Measurements from ENCODE around the gene ANKH.

DNA sequence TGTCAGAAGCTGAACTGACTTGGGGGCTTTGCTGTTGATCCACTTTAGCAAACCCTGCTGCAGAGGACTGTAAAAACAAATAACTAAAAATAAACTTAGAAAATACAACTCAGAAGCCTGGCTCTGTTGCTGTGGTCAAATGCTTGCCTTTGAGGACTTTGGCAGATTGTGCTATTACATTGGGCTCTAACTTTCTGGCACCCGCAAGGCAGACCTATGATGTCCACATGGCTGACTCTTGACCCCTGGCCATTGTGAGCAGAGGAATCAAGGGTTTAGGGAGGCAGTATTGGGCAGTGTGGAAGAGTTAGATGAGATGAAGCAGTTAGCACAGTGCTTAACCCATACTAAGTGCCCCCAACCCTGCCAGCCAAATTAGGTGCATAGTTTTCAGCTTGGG is 173.1 kb downstream of the ANKH start:
- TF ChIP-seq, protein P1, sequence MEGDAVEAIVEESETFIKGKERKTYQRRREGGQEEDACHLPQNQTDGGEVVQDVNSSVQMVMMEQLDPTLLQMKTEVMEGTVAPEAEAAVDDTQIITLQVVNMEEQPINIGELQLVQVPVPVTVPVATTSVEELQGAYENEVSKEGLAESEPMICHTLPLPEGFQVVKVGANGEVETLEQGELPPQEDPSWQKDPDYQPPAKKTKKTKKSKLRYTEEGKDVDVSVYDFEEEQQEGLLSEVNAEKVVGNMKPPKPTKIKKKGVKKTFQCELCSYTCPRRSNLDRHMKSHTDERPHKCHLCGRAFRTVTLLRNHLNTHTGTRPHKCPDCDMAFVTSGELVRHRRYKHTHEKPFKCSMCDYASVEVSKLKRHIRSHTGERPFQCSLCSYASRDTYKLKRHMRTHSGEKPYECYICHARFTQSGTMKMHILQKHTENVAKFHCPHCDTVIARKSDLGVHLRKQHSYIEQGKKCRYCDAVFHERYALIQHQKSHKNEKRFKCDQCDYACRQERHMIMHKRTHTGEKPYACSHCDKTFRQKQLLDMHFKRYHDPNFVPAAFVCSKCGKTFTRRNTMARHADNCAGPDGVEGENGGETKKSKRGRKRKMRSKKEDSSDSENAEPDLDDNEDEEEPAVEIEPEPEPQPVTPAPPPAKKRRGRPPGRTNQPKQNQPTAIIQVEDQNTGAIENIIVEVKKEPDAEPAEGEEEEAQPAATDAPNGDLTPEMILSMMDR (conservative IDR thresholded peaks at IDR 0.05 in 1 of 2, IDR thresholded peaks at IDR 0.05 in 1 of 2; ENCODE audit: extremely low read depth in 1 of 2, insufficient read depth in 1 of 2, low read depth in 1 of 2, low read length in 2 of 2), result no peak
- no peak for TF ChIP-seq EZH2 (IDR thresholded peaks at IDR 0.05; ENCODE audit: borderline replicate concordance, low read length)
